HG02938 (cell line): Measurements from ENCODE around the gene MAP3K3.
"Not testable (repeated sequence)": the region's sequence is repeated elsewhere in the genome, so short reads cannot be mapped to it uniquely, and the experiment has no call there.

Experiments
- ATAC-seq: cut with Tn5 transposase; IDR thresholded peaks from one replicate; pipeline ENCODE4 v1.9.1; 2021; ENCODE audit warnings: mild to moderate bottlenecking, moderate library complexity; ENCODE audit not compliant: unreplicated experiment

The MAP3K3 gene

DNA sequence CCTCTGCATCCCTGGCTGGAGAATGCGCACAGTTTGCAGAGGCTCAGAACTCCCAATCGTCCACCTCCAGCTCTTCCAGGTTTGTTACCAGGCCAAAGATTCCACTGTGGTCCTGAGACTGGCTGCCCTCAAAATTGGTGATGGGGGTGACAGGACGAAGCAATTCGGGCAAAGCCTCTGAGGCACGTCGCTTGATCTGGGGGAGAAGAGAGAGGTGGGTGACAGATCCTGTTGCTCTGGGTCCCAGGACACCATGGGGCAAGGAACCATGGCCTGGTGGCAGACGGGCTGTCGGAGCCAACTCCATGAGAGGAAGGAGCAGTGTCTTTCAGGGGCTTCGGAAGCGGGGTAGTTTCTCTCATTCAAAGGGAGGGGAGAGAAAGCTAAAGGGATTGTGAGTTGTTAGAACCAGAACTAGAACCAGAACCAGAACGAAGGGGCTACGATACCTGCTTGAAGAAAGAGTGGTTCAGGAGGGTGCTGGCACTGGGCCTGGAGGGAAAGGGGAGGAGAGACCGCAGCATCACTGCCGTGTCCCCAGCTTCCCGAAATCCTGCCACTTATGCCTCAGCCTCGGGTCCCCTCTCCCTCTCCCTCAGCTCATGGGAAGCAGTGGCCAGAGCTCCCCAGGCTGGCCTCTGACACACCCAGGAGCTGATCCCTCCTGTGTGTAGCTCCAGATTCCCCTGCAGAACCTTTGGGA is 81.5 kb downstream of the MAP3K3 start:
- no peak for ATAC-seq

GRCh38 chr17:63704259-63704576 is 82.0 kb downstream of the MAP3K3 start:
- no peak for ATAC-seq

- ATAC-seq, result no peak
These were observed 82.6 kb downstream of the MAP3K3 start for GRCh38 chr17:63704836-63705235.

- no peak for ATAC-seq
These were observed 83.4 kb downstream of the MAP3K3 start for GRCh38 chr17:63705657-63706056.

DNA sequence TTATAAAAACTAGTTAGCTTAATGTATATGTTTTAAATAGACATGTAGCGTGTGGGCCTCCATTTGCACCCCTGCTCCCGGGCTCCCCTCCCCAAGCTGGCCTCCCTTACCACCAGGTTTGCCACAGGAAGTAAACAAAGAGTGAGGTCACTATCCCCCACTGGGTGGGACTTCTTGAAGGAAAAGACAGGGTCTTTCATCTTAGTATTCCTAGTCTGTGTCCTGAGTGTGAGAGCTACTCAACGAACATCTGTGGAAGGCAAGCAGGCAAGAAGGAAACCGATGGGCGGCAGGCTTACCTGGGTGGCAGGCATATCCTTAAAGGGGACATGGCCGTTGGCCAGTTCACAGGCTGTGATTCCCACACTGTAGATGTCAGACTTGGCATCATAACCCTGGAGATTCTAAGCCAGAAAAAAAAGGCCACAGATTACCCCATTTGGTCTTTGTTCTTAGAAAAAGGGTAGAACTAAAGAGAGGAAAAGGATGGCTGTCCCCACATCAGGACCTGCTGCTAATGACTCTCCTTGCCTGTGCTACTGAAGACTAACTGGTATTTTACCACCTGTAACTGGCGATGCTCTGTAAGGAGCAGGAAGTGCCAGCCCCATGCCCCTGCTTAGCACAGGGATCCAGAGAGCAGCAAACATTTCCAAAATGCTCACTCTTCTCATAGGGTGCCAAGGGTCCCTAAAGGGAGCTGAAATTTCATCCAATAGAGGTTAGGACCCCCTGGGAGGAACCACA is 84.3 kb downstream of the MAP3K3 start:
- no peak for ATAC-seq

GRCh38 chr17:63707151-63707550 is 84.9 kb downstream of the MAP3K3 start:
- ATAC-seq, result no peak

DNA sequence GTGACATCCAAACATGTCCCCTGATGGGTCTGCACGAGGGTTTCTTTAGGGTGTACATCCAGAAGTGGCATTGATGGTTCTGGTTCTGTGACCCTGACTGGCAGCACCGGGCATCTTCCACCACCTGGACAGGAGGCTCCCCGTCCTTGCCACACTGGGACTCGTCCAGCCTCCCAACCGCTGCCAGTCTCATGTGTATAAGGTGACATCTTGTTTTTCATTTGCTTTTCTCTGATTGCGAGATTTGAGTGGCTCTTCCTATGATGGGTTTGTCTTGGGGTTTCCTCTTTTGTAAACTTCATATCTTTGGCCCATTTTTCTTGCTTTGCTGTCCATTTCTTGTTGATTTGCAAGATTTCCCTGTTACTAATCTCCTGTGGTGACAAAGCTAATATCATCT is 86.9 kb downstream of the MAP3K3 start:
- ATAC-seq, result no peak

DNA sequence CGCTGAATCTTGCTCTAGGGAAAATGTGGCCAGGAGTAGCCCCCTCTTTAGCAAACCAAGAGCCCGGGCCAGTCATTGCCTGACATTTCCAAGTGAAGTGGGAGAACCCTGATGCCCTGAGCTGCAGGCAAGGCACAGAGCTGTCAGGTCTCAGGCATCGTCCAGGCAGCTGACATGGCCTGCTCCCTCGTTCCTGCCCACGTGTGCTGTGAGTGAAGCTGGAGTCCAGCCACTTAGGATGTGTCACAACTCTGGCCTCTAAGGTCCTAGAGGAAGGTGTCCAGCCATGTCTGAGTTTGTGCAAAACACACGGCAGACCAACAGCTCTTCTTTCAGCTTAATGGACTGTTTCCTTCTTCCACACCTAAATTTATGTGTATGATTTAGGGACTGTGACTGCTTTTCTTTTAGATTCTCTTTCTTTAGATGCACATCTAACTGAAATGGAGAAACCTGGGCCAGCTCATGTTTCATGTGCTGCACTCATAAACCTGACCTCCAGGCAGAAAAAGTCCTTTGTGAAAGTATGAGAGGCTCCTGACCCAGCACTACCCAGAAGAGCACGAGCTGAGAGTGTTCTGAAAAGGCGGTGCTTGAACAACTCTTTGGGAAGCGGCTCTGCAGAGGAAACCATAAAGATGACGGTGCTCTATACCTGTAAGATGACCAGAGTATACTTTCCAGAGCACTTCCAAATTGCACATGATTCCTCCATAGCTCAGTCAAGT is 92.5 kb downstream of the MAP3K3 start:
- no peak for ATAC-seq

DNA sequence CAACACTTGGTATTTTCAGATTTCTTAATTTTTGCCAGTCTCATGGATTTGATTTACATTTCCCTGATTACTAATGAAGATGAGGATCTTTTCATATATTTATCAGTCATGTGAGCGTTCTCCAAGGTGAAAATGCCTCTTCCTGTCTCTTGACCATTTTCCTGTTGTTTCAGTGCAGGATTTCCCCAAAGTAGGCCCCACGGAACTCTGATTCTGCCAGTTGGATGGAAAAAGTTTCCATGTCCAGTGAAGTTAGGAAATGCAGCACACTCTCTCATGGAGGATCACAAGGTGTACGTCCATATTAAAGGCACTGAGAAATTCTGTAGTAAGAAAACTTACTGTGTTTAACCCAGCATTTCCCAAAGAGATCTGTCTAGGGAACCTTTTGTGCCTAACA is 94.2 kb downstream of the MAP3K3 start:
- ATAC-seq, result no peak

DNA sequence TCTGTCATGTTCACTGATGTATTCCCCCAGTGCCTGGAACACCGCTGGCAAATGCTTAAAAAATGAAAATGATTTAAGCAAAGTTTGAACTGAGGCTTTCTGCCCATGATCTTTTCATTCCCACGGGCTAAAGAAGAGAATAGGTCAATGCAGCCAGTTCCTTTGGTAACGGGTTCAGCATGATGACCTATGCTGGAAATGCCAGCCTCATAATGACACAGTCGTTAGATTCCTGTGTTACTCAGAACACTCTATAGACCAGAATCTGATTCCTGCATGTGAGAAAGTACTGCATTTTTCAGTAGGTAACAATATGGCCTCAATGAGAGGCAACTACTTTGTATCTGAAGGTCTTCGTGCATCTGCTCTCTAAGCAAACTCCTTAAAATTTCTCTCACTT is 96.8 kb downstream of the MAP3K3 start:
- no peak for ATAC-seq

GRCh38 chr17:63720194-63720593 is 98.0 kb downstream of the MAP3K3 start:
- ATAC-seq, result not testable (repeated sequence)

DNA sequence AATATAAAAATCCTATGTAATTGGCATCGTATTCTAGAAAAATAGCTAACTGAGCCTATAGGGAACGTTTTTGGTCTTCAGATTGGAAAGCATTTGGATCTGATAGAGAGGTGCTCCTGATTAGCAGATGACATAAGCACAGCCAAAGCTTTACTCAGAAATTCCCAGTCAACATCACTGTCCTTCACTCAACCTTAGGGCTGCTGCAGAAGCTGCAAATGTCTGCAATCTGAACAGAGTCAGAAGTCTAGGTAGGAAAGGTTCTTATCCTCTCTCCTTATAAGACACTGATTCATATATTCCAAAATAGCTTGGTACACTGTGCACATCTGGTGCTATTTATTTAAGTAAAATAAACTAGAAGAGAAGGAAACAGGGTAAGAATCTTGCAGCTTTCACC is 100.2 kb downstream of the MAP3K3 start:
- ATAC-seq, result no peak

DNA sequence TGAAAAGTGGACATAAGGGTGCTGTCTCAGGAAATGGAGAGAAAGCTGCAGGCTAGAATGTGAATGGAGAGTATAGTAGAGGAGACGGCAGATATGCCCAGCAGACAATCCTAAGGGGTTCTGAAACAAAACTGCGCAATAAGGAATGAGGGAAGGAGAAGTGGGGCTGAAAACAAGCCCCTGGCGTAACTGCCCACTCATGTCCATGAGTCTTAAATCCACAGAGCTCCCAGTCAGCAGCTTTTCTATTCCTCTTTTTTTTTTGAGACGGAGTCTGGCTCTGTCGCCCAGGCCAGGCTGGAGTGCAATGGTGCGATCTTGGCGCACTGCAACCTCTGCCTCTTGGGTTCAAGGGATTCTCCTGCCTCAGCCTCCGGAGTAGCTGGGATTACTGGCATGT is 113.5 kb downstream of the MAP3K3 start:
- ATAC-seq, result no peak

DNA sequence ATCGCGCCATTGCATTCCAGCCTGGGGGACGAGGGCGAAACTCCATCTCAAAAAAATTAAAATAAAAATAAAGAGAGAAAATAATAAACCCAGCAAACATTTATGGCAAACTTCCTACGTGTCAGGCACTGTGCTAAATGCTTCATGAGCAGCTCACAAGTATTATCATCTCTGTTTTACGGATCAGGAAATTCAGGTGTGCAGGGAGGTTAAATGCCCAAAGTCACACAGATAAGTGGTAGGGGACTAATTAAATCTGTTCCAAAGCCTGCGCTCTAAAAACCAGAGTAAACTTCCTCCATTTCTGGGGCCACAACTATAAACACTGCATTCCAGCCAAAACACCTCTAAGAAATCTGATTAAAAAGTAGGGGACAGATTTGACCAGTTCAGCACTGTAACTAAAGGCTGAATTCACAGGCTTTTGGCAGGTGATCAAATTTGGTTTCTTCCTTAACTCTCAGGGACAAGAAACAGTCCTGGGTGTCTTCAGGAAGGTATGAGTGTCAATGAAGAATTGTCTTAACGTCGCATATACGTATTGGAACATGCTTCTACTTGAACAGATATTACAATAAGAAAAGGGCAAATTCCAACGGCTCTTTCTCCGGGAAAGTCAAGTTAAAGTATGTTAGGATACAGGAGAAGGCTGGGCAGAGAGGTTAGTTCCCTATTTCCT is 118.4 kb downstream of the MAP3K3 start:
- no peak for ATAC-seq

GRCh38 chr17:63741143-63741407 is 118.9 kb downstream of the MAP3K3 start:
- ATAC-seq, result peak; percentile 23

DNA sequence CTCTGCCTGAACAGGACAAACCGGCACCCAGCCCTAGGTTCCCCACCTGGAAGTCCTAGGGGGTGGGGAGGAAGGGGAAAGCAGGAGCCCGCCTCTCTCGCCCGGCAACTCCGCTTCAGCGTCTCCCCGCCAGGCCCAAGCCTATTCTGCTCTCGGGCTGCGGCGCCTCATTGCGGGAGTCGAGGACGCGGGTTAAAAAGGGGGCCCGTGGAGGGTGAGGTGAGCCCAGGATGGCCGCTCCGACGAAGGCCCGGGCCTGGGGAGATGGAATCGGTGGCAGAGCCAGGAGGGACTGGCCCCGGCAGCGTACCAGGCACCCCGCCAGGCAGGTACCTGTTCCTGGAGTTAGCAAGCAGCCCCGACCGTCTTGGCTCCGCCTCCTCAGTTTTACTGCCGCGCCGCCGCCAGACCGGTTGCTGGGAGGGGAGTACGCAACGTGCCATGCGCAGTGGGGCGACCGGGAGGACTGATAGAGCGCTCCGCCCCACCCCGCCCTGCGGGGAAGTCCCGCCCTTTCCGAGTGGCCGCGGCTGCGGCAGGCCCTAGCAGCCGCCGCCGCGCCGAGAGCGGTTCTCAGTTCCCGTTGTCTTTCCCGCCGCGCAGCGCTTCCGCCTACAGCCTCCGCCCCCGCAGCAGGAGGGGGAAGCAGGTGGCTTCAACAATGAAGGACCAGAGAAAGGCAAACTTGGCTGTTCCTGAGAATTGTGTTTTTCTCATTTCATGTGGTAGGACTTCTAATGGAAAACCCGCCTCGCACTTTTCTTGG is 119.4 kb downstream of the MAP3K3 start, which contains the start of gene STRADA:
TSS of gene STRADA (minus strand) at position 392 of the 766 bp plus-strand sequence. CDS start 13,430 bp downstream, outside the sequence.
- ATAC-seq, result peak; percentile 87
